Fibroblast of pulmonary artery (primary cell): Measurements from ENCODE around the gene CD82.

Source experiments
- DNase-seq: peaks from one replicate; pipeline ENCODE4 v3.0.0-alpha.2; 2010; ENCODE audit warnings: low read depth
- H3K4me3 ChIP-seq: replicated peaks from 2 replicates; pipeline ENCODE4 v1.5.1; 2011; ENCODE audit warnings: low read depth, mild to moderate bottlenecking, control low read depth, low read length, moderate library complexity
- TF ChIP-seq, protein P1 (sequence below): IDR thresholded peaks from 2 replicates; pipeline ENCODE4 v1.5.1; 2011; ENCODE audit warnings: mild to moderate bottlenecking, control low read depth, low read length, inconsistent platforms; ENCODE audit errors: missing control alignments

The CD82 gene

DNA sequence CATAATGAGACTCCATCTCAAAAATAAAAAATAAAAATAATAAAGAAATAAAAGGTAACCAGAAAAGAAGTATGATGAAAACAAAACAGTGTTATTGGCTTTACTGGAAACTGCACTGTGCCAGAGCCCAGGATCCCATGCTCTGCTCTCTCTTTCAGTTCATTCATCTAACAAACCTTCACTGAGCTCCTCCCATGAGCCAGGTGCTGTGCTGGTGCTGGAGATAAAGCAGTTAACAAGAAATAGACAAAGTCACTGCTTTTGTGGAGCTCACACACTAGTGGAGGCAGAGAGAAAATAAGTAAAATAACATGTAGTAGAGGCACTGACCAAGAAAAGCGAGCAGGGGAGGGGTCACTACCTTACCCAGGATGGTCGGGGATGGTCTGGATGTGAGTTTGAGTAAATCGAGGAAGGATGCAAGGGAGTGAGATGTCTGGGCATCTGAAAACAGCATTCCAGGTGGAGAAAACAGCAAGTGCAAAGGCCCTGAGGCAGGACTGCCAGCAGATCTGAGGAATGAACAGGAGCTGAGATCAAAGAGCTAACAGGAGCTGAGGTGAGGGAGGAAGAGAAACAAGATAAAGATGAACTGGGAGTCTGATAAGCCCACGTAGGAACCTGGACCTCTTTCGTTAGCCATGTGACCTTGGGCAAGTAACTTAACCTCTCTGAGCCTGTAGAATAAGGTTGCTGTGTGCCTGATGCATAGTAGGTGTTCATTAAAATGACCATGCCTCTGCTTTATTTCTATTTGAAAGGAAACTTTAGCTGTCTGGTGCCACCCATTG is 31.3 kb upstream of the CD82 start:
- TF ChIP-seq, protein P1, sequence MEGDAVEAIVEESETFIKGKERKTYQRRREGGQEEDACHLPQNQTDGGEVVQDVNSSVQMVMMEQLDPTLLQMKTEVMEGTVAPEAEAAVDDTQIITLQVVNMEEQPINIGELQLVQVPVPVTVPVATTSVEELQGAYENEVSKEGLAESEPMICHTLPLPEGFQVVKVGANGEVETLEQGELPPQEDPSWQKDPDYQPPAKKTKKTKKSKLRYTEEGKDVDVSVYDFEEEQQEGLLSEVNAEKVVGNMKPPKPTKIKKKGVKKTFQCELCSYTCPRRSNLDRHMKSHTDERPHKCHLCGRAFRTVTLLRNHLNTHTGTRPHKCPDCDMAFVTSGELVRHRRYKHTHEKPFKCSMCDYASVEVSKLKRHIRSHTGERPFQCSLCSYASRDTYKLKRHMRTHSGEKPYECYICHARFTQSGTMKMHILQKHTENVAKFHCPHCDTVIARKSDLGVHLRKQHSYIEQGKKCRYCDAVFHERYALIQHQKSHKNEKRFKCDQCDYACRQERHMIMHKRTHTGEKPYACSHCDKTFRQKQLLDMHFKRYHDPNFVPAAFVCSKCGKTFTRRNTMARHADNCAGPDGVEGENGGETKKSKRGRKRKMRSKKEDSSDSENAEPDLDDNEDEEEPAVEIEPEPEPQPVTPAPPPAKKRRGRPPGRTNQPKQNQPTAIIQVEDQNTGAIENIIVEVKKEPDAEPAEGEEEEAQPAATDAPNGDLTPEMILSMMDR, result no peak
- no peak overlapping the region for H3K4me3 ChIP-seq
- no peak for DNase-seq

DNA sequence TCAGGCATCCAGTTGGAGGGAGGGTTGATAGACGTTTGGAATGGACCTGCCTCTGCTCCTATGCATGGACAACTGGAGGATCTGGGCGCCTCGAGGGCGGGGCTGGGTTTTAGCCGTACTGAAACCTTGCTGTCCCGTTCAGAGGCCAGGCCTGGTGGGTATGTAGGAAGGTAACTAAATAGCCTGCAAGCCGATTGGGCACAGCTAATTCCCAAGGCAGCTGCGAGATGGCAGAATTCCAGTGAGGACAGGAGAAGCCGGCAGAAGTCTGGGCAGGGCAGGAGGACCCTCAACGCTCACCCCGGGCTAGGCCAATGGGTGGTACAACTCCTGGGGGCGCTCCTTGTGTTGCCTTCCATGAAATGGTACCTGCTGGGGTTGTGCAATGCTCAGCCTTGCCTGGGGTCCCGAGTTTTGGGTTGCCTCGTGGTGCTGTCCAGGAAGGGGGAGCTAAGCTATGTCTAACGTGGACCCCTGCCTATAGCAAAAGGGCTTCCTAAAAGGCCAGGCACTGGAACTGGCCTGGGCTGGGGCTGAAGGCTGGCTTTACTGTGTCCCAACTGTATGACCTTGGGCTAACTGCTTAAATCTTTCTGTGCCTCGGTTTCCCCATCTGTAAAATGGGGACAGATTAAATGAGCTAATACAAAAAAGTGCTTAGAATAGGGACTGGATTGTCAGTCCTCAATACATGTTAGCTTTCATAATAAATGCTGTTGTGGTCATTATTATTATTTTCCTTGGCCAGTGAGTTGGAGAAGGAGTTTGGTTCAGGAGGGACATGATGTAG is 30.1 kb upstream of the CD82 start:
- no peak overlapping the region for H3K4me3 ChIP-seq
- TF ChIP-seq, protein P1, result no peak
- no peak for DNase-seq

DNA sequence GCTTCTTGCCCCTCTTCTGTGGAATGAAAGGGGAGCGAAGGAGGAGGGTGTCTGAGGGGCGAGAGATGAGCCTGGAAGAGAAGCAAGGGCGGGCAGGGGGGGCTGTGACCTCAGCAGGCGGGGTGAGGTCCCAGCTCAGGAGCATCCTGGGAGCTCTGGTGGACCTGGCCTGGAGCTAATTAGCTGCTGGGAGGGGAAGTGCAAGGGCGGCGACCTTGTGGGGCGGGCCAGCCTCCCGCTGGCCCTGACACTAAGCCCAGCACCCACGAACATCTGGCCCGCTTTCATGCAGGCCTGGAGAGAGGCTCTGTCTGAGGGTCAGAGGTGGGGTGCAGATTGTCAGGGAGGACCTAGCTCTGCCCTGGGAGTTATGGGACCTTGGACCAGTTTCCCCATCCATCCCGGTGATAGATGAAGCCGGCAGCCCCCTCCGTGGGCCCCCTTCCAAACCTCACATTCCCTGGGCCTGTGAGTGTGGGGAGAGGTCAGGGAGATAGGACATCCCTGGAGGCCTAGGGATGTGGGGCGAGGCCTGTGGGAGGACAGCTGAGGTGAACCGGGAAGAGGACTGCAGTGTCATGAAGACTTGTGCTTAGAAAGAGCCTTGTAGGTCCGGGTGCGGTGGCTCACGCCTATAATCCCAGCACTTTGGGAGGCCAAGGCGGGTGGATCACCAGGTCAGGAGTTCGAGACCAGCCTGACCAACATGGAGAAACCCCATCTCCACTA is 28.5 kb upstream of the CD82 start:
- TF ChIP-seq, protein P1, result no peak
- H3K4me3 ChIP-seq, result no peak overlapping the region
- no peak for DNase-seq

DNA sequence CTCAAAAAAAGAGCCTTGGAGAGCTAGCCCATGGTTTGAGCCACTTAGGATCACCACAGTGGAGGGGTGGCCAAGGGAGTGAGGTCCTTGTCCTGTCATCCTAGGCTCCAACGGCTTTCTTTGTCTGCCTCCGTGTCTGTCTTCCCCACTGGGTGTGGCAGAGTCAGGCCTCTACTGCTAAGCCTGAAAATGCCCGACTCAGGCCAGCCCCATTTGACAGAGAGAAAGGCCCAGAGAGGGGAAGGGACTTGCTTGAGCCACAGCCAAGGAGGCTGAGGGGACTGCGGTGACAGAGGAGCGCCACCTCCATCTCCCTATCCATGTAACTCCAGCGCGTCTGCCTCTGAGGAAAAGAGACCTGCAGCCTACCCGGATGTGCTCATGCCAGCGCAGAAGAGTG is 27.8 kb upstream of the CD82 start:
- TF ChIP-seq, protein P1, result no peak
- no peak for DNase-seq
- H3K4me3 ChIP-seq, result no peak overlapping the region

DNA sequence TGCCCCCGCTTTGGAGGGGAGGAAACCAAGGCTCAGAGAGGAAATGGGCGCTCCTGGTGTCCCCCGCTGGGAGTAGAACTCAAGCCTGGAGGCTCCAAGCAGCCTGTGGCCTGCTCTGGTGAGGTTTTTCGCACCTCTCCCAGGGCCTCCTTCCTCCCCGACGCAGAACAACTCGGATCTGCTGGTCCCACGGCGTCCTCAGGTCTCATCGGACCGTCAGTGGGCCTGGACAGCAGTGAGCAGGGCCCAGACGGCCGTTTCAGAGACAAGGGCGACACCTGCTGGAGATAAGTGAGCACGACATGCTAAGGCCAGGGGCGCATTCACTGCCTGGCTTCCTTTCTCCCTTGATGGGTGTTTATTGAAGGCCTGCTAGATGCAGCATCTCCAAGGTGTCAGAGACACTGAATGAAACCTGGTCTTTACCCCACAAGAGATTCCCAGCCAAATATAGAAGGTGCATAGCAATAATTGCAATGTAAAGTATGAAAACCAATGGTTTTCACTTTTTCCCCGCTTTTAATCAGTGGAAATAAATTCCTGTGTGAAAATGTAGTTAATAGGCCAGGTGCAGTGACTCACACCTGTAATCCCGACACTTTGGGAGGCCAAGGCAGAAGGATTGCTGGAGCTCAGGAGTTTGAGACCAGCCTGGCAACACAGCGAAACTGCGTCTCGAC is 26.9 kb upstream of the CD82 start:
- TF ChIP-seq, protein P1, result peak; percentile 96
- peak; percentile 77 for DNase-seq
- H3K4me3 ChIP-seq, result no peak overlapping the region

DNA sequence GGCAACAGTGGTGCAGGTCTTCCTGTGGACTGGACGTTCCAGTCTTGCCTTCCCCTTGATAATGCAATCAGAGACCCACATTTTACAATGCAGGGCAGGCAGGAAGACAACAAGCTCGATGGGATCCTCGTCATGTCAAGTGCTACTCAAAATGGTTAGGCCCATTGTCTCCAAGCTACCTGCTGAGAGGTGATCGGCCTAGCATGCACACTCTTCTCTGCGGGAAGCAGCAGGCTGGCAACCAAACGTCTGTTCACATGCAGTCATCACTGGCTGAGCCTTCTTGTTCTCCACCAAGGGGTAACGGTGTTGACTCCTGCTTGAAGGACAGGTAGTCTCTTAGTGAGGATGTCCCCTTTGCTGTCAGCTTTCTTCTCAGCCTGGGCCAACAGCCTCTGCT is 25.5 kb upstream of the CD82 start:
- DNase-seq, result no peak
- no peak overlapping the region for H3K4me3 ChIP-seq
- TF ChIP-seq, protein P1, result no peak
